Measurements from ENCODE around the gene GLCCI1.

The GLCCI1 gene

GRCh38 chr7:7968544-7969305 is at the start of gene GLCCI1:
GLCCI1 (plus strand) TSS chr7:7968796; CDS start chr7:7969351, 555 bp downstream.
- DNase-seq, result peak; percentile 99

GRCh38 chr7:7919449-7919945 is 49.1 kb upstream of the GLCCI1 start:
- no peak for DNase-seq

GRCh38 chr7:7920056-7920455 is 48.5 kb upstream of the GLCCI1 start:
- DNase-seq, result no peak

- DNase-seq, result peak; percentile 68
These were observed 48.1 kb upstream of the GLCCI1 start for GRCh38 chr7:7920481-7920880.

- peak; percentile 10 for DNase-seq
These were observed 46.8 kb upstream of the GLCCI1 start for GRCh38 chr7:7921830-7922229.

- no peak for DNase-seq
These were observed 45.8 kb upstream of the GLCCI1 start for GRCh38 chr7:7922684-7923385.

GRCh38 chr7:7923818-7924217 is 44.8 kb upstream of the GLCCI1 start:
- no peak for DNase-seq

- no peak for DNase-seq
These were observed 44.3 kb upstream of the GLCCI1 start for GRCh38 chr7:7924303-7924702.

GRCh38 chr7:7931626-7932025 is 37.0 kb upstream of the GLCCI1 start:
- no peak for DNase-seq

- DNase-seq, result no peak
These were observed 36.0 kb upstream of the GLCCI1 start for GRCh38 chr7:7932553-7932952.

- no peak for DNase-seq
These were observed 34.6 kb upstream of the GLCCI1 start for GRCh38 chr7:7933915-7934526.

- DNase-seq, result no peak
These were observed 33.7 kb upstream of the GLCCI1 start for GRCh38 chr7:7934945-7935344.

- no peak for DNase-seq
These were observed 30.1 kb upstream of the GLCCI1 start for GRCh38 chr7:7938471-7938870.

- no peak for DNase-seq
These were observed 24.6 kb upstream of the GLCCI1 start for GRCh38 chr7:7943951-7944350.

- peak; percentile 76 for DNase-seq
These were observed 23.8 kb upstream of the GLCCI1 start for GRCh38 chr7:7944619-7945282.

GRCh38 chr7:7946486-7946885 is 22.1 kb upstream of the GLCCI1 start:
- no peak for DNase-seq

- no peak for DNase-seq
These were observed 20.4 kb upstream of the GLCCI1 start for GRCh38 chr7:7948232-7948631.

GRCh38 chr7:7953806-7954205 is 14.8 kb upstream of the GLCCI1 start:
- no peak for DNase-seq

GRCh38 chr7:7956531-7957128 is 12.0 kb upstream of the GLCCI1 start:
- DNase-seq, result no peak

- DNase-seq, result no peak
These were observed 11.1 kb upstream of the GLCCI1 start for GRCh38 chr7:7957513-7957912.

- DNase-seq, result no peak
These were observed 8.5 kb upstream of the GLCCI1 start for GRCh38 chr7:7959979-7960670.

- no peak for DNase-seq
These were observed 5.7 kb upstream of the GLCCI1 start for GRCh38 chr7:7962851-7963250.
